ENCODE data around the gene MITD1.
A peak's percentile ranks its signal among the peaks of the same experiment; 100 is the strongest.
"Not testable (repeated sequence)": the region's sequence is repeated elsewhere in the genome, so short reads cannot be mapped to it uniquely, and the experiment has no call there.

MITD1 gene

DNA sequence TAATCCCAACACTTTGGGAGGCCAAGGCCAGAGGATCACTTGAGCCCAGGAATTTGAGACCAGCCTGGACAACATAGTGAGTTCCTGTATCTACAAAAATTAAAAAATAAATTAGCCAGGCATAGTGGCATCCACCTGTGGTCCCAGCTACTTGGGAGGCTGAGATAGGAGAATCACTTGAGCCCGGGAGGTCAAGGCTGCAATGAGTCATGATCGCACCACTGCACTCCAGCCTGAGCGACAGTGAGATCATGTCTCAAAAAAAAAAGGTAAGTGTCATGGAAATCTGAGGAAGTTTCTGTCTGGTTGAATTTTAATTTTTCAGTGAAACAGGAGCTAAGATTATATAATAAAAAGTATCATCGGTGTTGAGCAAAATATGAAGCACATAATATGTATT is 41.9 kb downstream of the MITD1 start:
- Mint-ChIP-seq H3K27ac (no peak overlapping the region), H3K4me1 (peaks cover 24% of the 10 kb centered on the region), H3K9me3 (peaks cover 65% of the 10 kb centered on the region), H3K27me3 (ENCODE audit: low read depth, poor library complexity) (peaks cover 18% of the 10 kb centered on the region), H3K36me3 (ENCODE audit: low read depth) (peaks cover 57% of the 10 kb centered on the region), H3K4me3 (peak overlapping the region; percentile 13)
- no peak for TF ChIP-seq CTCF (IDR thresholded peaks at IDR 0.05)
- DNase-seq = no peak

GRCh38 chr2:99135044-99135556 is 45.8 kb downstream of the MITD1 start:
- not testable (repeated sequence) for DNase-seq

GRCh38 chr2:99127981-99128380 is 52.9 kb downstream of the MITD1 start:
- peaks cover 99% of the 10 kb centered on the region for H3K36me3 Mint-ChIP-seq (ENCODE audit: low read depth)
- peaks cover 94% of the 10 kb centered on the region for H3K9me3 Mint-ChIP-seq
- TF ChIP-seq CTCF (IDR thresholded peaks at IDR 0.05) = no peak
- H3K27ac Mint-ChIP-seq = no peak overlapping the region
- no peaks in the 10 kb centered on the region for H3K27me3 Mint-ChIP-seq (ENCODE audit: low read depth, poor library complexity)
- H3K4me1 Mint-ChIP-seq = peaks cover 6% of the 10 kb centered on the region
- DNase-seq = no peak
- H3K4me3 Mint-ChIP-seq = no peak overlapping the region

More at GRCh38 chr2:99135044-99135556, 45.8 kb downstream of the MITD1 start:
- H3K27ac Mint-ChIP-seq; H3K4me3 Mint-ChIP-seq; H3K27me3 Mint-ChIP-seq (ENCODE audit: low read depth, poor library complexity); H3K4me1 Mint-ChIP-seq: not testable (repeated sequence)
- Mint-ChIP-seq H3K9me3 (peaks cover 97% of the 10 kb centered on the region), H3K36me3 (ENCODE audit: low read depth) (peaks cover 96% of the 10 kb centered on the region)
